Lung (tissue), 12 donors: Measurements from ENCODE around the gene PDE3B. TPM values are rescaled to one million over a fixed set of nuclear protein-coding genes. Genes with fewer than 3 reads are reported as not detected.
"Not testable (repeated sequence)": the region's sequence is repeated elsewhere in the genome, so short reads cannot be mapped to it uniquely, and the experiment has no call there.

Source experiments
- ATAC-seq: fragments of 200-7000 bp; cut with Tn5 transposase; one replicate; pipeline ENCODE4 v1.9.1; 2020; ENCODE audit warnings: moderate number of reproducible peaks; ENCODE audit not compliant: insufficient read depth, low FRiP score
- DNase-seq, 3 donors: peaks; one replicate each; pipeline ENCODE4 v3.0.0-alpha.2; 2013 to 2017
- H3K27ac ChIP-seq, 2 donors: one replicate each; pipeline ENCODE4 v1.5.1; 2013; ENCODE audit warnings: mild to moderate bottlenecking in 2 of 2, moderate library complexity in 2 of 2, control low read depth in 1 of 2, inconsistent platforms in 1 of 2, low read depth in 1 of 2, low read length in 1 of 2
- H3K27me3 ChIP-seq, 3 donors: one replicate each; pipeline ENCODE4 v1.5.1; 2013; ENCODE audit warnings: low read length in 2 of 3; ENCODE audit not compliant: control insufficient read depth in 3 of 3, insufficient read depth in 3 of 3
- H3K36me3 ChIP-seq, 4 donors: one replicate each; pipeline ENCODE4 v1.5.1; 2013; ENCODE audit warnings: low read length in 4 of 4, mild to moderate bottlenecking in 1 of 4, moderate library complexity in 1 of 4; ENCODE audit not compliant: control insufficient read depth in 4 of 4, insufficient read depth in 4 of 4
- H3K4me1 ChIP-seq, 5 donors: one replicate each; pipeline ENCODE4 v1.5.1; 2013; ENCODE audit warnings: low read length in 5 of 5, mild to moderate bottlenecking in 2 of 5, moderate library complexity in 1 of 5; ENCODE audit not compliant: control insufficient read depth in 5 of 5, insufficient read depth in 5 of 5
- H3K4me3 ChIP-seq: one replicate; pipeline ENCODE4 v1.5.1; 2013; ENCODE audit warnings: mild to moderate bottlenecking, control low read depth, moderate library complexity
- H3K9ac ChIP-seq, 2 donors: one replicate each; pipeline ENCODE4 v1.5.1; 2013; ENCODE audit warnings: low read length in 2 of 2, control low read depth in 1 of 2; ENCODE audit not compliant: insufficient read depth in 1 of 2
- H3K9me3 ChIP-seq, 4 donors: one replicate each; pipeline ENCODE4 v1.5.1; 2013; ENCODE audit warnings: low read length in 3 of 4, mild to moderate bottlenecking in 1 of 4, moderate library complexity in 1 of 4; ENCODE audit not compliant: control insufficient read depth in 4 of 4, insufficient read depth in 3 of 4
- WGBS, 2 donors: extraction: QIAGEN DNeasy Blood & Tissue Kit; methylation state at CpG; one replicate each; pipeline ENCODE4 v1.1.7; 2013; 5-methylcytosine and 5-hydroxymethylcytosine counted together
- polyA plus RNA-seq, 2 donors: library from polyadenylated mRNA; stranded (reverse); fragments of 200-250 nt; gene quantifications; one replicate each; pipeline ENCODE4 v1.2.1, GENCODE V29; 2013
- total RNA-seq, 2 donors: library from RNA; depleted of rRNA in 1 of 2; stranded (reverse); fragments of >200 nt in 1 of 2; gene quantifications; one replicate each; pipeline ENCODE4 v1.2.1, GENCODE V29; 2014 to 2021
- TF ChIP-seq, protein P1 (sequence below): IDR thresholded peaks from 2 replicates; pipeline ENCODE4 v1.5.1; 2012; ENCODE audit warnings: mild to moderate bottlenecking; ENCODE audit errors: control extremely low read depth, extremely low read depth
- donor health status: control.
- donor health status: control.
- donor health status: Bipolar disorder and iron deficiency.
- donor health status: healthy.
- donor health status: DM: yes; HTN: yes; CAD: no.

PDE3B gene
- total and polyA plus RNA-seq, 4 donors, result 3.3 to 79.2 (median 11.5) TPM

DNA sequence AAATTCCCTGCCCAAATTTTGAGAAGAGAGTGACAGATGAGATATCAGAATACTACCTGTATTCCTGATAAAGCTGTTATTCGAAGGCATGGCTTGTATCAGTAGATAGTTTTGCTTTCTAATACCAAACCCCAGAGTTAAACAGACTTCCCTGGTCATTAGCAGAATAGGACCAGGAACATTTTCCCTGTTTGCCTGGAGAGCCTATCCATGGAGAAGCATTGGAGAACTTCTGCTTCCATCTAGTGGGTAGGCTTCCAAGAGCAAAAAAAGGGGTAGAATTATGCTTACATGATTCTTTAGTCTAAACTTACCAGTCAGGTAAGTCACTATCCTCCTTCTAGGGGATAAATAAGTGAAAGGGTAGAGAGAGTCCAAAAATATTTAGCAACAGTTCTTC lies 14.2 kb downstream of the PDE3B start:
- no peaks in the 10 kb centered on the region for H3K9me3 ChIP-seq
- no peak overlapping the region for H3K9ac ChIP-seq
- peak overlapping the region in 1 of 2 donors; percentile 21 for H3K27ac ChIP-seq
- DNase-seq, result no peak
- H3K27me3 ChIP-seq, result no peaks in the 10 kb centered on the region
- no peak for ATAC-seq
- peaks cover 0 to 10% (median 2%) of the 10 kb centered on the region in 5 donors for H3K4me1 ChIP-seq
- no peak overlapping the region for H3K4me3 ChIP-seq
- peaks cover 0 to 4% (median 0%) of the 10 kb centered on the region in 4 donors for H3K36me3 ChIP-seq
- TF ChIP-seq, protein P1, sequence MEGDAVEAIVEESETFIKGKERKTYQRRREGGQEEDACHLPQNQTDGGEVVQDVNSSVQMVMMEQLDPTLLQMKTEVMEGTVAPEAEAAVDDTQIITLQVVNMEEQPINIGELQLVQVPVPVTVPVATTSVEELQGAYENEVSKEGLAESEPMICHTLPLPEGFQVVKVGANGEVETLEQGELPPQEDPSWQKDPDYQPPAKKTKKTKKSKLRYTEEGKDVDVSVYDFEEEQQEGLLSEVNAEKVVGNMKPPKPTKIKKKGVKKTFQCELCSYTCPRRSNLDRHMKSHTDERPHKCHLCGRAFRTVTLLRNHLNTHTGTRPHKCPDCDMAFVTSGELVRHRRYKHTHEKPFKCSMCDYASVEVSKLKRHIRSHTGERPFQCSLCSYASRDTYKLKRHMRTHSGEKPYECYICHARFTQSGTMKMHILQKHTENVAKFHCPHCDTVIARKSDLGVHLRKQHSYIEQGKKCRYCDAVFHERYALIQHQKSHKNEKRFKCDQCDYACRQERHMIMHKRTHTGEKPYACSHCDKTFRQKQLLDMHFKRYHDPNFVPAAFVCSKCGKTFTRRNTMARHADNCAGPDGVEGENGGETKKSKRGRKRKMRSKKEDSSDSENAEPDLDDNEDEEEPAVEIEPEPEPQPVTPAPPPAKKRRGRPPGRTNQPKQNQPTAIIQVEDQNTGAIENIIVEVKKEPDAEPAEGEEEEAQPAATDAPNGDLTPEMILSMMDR, result no peak
- 88 to 95% methylated on average over 1 of the region's 1 CpG for WGBS, 2 donors

DNA sequence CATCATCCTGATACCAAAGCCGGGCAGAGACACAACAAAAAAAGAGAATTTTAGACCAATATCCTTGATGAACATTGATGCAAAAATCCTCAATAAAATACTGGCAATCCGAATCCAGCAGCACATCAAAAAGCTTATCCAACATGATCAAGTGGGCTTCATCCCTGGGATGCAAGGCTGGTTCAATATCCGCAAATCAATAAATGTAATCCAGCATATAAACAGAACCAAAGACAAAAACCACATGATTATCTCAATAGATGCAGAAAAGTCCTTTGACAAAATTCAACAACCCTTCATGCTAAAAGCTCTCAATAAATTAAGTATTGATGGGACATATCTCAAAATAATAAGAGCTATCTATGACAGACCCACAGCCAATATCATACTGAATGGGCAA lies 21.3 kb downstream of the PDE3B start:
- not testable (repeated sequence) for H3K9me3 ChIP-seq, H3K36me3 ChIP-seq, H3K9ac ChIP-seq, ATAC-seq, H3K4me3 ChIP-seq, DNase-seq, H3K27me3 ChIP-seq, H3K27ac ChIP-seq
- WGBS, 2 donors, result 94 to 95% methylated on average over 2 to 3 of the region's 3 CpGs
- peaks cover 0 to 15% (median 2%) of the 10 kb centered on the region in 5 donors for H3K4me1 ChIP-seq

DNA sequence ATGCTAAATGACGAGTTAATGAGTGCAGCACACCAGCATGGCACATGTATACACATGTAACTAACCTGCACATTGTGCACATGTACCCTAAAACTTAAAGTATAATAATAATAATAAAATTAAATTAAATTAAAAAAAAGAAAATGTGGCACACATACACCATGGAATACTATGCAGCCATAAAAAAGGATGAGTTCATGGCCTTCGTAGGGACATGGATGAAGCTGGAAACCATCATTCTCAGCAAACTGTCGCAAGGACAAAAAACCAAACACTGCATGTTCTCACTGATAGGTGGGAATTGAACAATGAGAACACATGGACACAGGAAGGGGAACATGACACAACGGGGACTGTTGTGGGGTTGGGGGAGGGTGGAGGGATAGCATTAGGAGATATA lies 23.7 kb downstream of the PDE3B start:
- H3K27ac ChIP-seq, H3K27me3 ChIP-seq, DNase-seq, H3K4me3 ChIP-seq, ATAC-seq, H3K9ac ChIP-seq, H3K36me3 ChIP-seq, H3K9me3 ChIP-seq: not testable (repeated sequence)
- WGBS, 2 donors, result 95 to 100% methylated on average over 3 to 4 of the region's 4 CpGs
- peaks cover 0 to 21% (median 4%) of the 10 kb centered on the region in 5 donors for H3K4me1 ChIP-seq

DNA sequence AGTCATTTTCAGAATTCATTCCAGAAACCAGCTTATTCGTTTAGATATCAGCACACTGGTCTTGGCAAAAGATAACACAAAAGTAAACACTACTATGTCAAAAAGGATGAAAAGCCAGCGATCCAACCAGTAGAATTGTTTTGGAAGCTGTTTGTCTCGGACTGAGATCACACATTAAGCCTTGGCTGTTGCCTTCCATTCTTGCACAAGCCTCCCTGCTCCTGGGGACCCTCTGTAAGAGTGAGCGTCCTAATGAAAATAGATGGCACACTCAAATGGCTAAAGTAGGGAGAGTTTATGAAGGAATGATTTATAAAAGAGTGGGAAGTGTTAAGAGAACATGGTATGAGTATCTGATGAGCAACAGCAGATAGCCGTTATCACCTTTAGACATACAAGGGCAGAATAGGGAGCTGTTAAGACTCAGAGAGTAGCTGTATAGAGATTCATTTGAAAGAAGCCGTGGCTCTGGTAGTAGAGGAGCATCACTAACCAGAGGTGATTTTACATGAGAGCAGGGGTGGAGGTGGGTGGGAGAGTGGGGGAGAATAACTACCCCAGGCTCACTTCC lies 25.2 kb downstream of the PDE3B start:
- Histone ChIP-seq H3K9me3 (no peaks in the 10 kb centered on the region), H3K27ac (no peak overlapping the region), H3K27me3 (no peaks in the 10 kb centered on the region), H3K4me3 (no peak overlapping the region), H3K9ac (no peak overlapping the region), H3K36me3 (no peaks in the 10 kb centered on the region), H3K4me1 (peaks cover 0 to 35% (median 7%) of the 10 kb centered on the region in 5 donors)
- DNase-seq, result peak; percentile 77 to 94 (median 94)
- TF ChIP-seq, protein P1, result no peak
- ATAC-seq, result no peak
- WGBS, 2 donors, result 64 to 79% methylated on average over 6 of the region's 6 CpGs
